GM21737 (cell line): ENCODE data around the gene LAMC2.

ENCODE experiments used
- ATAC-seq: cut with Tn5 transposase; IDR thresholded peaks from one replicate; pipeline ENCODE4 v1.9.1; 2021; ENCODE audit warnings: mild to moderate bottlenecking, moderate library complexity; ENCODE audit not compliant: unreplicated experiment

Gene LAMC2

GRCh38 chr1:183282101-183282855 is 96.2 kb downstream of the LAMC2 start:
- ATAC-seq: no peak

GRCh38 chr1:183283286-183283685 is 97.2 kb downstream of the LAMC2 start:
- no peak for ATAC-seq

- no peak for ATAC-seq
Observed at GRCh38 chr1:183284086-183284485, 98.0 kb downstream of the LAMC2 start.

- no peak for ATAC-seq
Observed at GRCh38 chr1:183285256-183285655, 99.2 kb downstream of the LAMC2 start.

- no peak for ATAC-seq
Observed at GRCh38 chr1:183285746-183286145, 99.7 kb downstream of the LAMC2 start.

GRCh38 chr1:183287191-183287675 is 101.2 kb downstream of the LAMC2 start:
- no peak for ATAC-seq

- no peak for ATAC-seq
Observed at GRCh38 chr1:183288583-183288982, 102.5 kb downstream of the LAMC2 start.

- ATAC-seq: no peak
Observed at GRCh38 chr1:183289051-183289496, 103.0 kb downstream of the LAMC2 start.

GRCh38 chr1:183290628-183291027 is 104.6 kb downstream of the LAMC2 start:
- ATAC-seq: no peak

- no peak for ATAC-seq
Observed at GRCh38 chr1:183291216-183291762, 105.2 kb downstream of the LAMC2 start.

GRCh38 chr1:183291802-183292514 is 105.9 kb downstream of the LAMC2 start:
- ATAC-seq: no peak

- no peak for ATAC-seq
Observed at GRCh38 chr1:183293241-183293640, 107.2 kb downstream of the LAMC2 start.

GRCh38 chr1:183293876-183294275 is 107.8 kb downstream of the LAMC2 start:
- ATAC-seq: no peak
